ENCODE data around the gene MYBPHL.

Gene MYBPHL

GRCh38 chr1:109259674-109260557 lies 46.9 kb downstream of the MYBPHL start:
- TF ChIP-seq CTCF (IDR thresholded peaks at IDR 0.05; ENCODE audit: control extremely low read depth, extremely low read depth, low read depth, missing control alignments), result no peak
- POLR2A ChIA-PET, result no interaction called here
- no peak for DNase-seq (ENCODE audit: extremely low spot score)
- CTCF ChIA-PET, result interaction anchor here (1.2 to 8.2 kb wide), 4 partner anchors 17 to 273 kb away, joined by 3 to 76 read pairs (median 10); partner anchors contain the start of genes CYB561D1 and SORT1

GRCh38 chr1:109258481-109259466 lies 48.0 kb downstream of the MYBPHL start:
- no peak for DNase-seq (ENCODE audit: extremely low spot score)
- ChIA-PET POLR2A (no interaction called here), CTCF (interaction anchor here (1.2 to 8.2 kb wide), 2 partner anchors 18 to 274 kb away, joined by 3 to 76 read pairs; no protein-coding TSS in a partner anchor)
- no peak for TF ChIP-seq CTCF (IDR thresholded peaks at IDR 0.05; ENCODE audit: control extremely low read depth, extremely low read depth, low read depth, missing control alignments)

GRCh38 chr1:109257682-109258421 lies 49.0 kb downstream of the MYBPHL start:
- no peak for DNase-seq (ENCODE audit: extremely low spot score)
- ChIA-PET POLR2A (no interaction called here), CTCF (interaction anchor here (1.8 kb wide), 1 partner anchor 20 kb away, joined by 4 read pairs; no protein-coding TSS in a partner anchor)
- no peak for TF ChIP-seq CTCF (IDR thresholded peaks at IDR 0.05; ENCODE audit: control extremely low read depth, extremely low read depth, low read depth, missing control alignments)

GRCh38 chr1:109256971-109257681 lies 49.7 kb downstream of the MYBPHL start:
- TF ChIP-seq CTCF (IDR thresholded peaks at IDR 0.05; ENCODE audit: control extremely low read depth, extremely low read depth, low read depth, missing control alignments), result no peak
- CTCF ChIA-PET, result interaction anchor here (1.3 to 2.5 kb wide), 3 partner anchors 17 to 234 kb away, joined by 4 to 7 read pairs (median 4); no protein-coding TSS in a partner anchor
- POLR2A ChIA-PET, result no interaction called here
- DNase-seq (ENCODE audit: extremely low spot score), result no peak

GRCh38 chr1:109256085-109256484 lies 50.7 kb downstream of the MYBPHL start:
- ChIA-PET CTCF (interaction anchor here (1.3 to 4.8 kb wide), 5 partner anchors 16 to 235 kb away, joined by 4 to 18 read pairs (median 7); partner anchors contain the start of gene SORT1), POLR2A (interaction anchor here (0.6 kb wide), 1 partner anchor 264 kb away, joined by 6 read pairs; no protein-coding TSS in a partner anchor)
- TF ChIP-seq CTCF (IDR thresholded peaks at IDR 0.05; ENCODE audit: control extremely low read depth, extremely low read depth, low read depth, missing control alignments), result no peak
- DNase-seq (ENCODE audit: extremely low spot score), result no peak

Data from GM10248 (cell line).